Body of pancreas (tissue), 4 donors: ENCODE data around the gene MAP3K7CL.

ENCODE experiments used
- POLR2A ChIP-seq, 3 donors: fragments of 450-650 bp; IDR thresholded peaks; one replicate each; pipeline ENCODE4 v1.6.1; 2016; ENCODE audit warnings: antibody characterized with exemption in 3 of 3, mild to moderate bottlenecking in 2 of 3
- TF ChIP-seq, protein P1 (sequence below), 7 experiments: fragments of 450-650 bp in 4 of 7; fragments of 200-600 bp in 3 of 7; sonication (generic) in 3 of 7; IDR thresholded peaks; one replicate each; pipeline ENCODE4 v1.5.1; 2016 to 2019; ENCODE audit warnings: antibody characterized with exemption in 7 of 7

- no peak for TF ChIP-seq POLR2A (IDR thresholded peaks at IDR 0.05)
- TF ChIP-seq, protein P1, sequence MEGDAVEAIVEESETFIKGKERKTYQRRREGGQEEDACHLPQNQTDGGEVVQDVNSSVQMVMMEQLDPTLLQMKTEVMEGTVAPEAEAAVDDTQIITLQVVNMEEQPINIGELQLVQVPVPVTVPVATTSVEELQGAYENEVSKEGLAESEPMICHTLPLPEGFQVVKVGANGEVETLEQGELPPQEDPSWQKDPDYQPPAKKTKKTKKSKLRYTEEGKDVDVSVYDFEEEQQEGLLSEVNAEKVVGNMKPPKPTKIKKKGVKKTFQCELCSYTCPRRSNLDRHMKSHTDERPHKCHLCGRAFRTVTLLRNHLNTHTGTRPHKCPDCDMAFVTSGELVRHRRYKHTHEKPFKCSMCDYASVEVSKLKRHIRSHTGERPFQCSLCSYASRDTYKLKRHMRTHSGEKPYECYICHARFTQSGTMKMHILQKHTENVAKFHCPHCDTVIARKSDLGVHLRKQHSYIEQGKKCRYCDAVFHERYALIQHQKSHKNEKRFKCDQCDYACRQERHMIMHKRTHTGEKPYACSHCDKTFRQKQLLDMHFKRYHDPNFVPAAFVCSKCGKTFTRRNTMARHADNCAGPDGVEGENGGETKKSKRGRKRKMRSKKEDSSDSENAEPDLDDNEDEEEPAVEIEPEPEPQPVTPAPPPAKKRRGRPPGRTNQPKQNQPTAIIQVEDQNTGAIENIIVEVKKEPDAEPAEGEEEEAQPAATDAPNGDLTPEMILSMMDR (IDR thresholded peaks at IDR 0.05), result no peak
Observed at GRCh38 chr21:29201186-29201585, 70.7 kb downstream of the MAP3K7CL start.
